AG10803 (cell line): ENCODE measurements around the gene TEC.

Source experiments
- DNase-seq: peaks from one replicate; pipeline ENCODE4 v3.0.0; 2010; ENCODE audit warnings: low read depth
- H3K4me3 ChIP-seq: 2 replicates; pipeline ENCODE4 v1.5.1; 2011; ENCODE audit warnings: mild to moderate bottlenecking, low read length, control low read depth
- CTCF ChIP-seq: conservative IDR thresholded peaks from 2 replicates; pipeline ENCODE4 v1.5.1; 2011; ENCODE audit warnings: mild to moderate bottlenecking, low read length, control low read depth, inconsistent platforms

The TEC gene

GRCh38 chr4:48255072-48255958 lies 14.3 kb downstream of the TEC start:
- DNase-seq = no peak
- TF ChIP-seq CTCF = no peak

GRCh38 chr4:48254381-48255071 lies 15.1 kb downstream of the TEC start:
- H3K4me3 ChIP-seq = no peak overlapping the region
- no peak for TF ChIP-seq CTCF
- peak; percentile 42 for DNase-seq

More at GRCh38 chr4:48255072-48255958, 14.3 kb downstream of the TEC start:
- no peak overlapping the region for H3K4me3 ChIP-seq

- H3K4me3 ChIP-seq = no peak overlapping the region
- no peak for TF ChIP-seq CTCF
- no peak for DNase-seq
Measured at GRCh38 chr4:48252313-48252712, 17.3 kb downstream of the TEC start.

GRCh38 chr4:48250980-48251379 lies 18.7 kb downstream of the TEC start:
- no peak for DNase-seq
- H3K4me3 ChIP-seq = no peak overlapping the region
- TF ChIP-seq CTCF = no peak

- H3K4me3 ChIP-seq = no peak overlapping the region
- no peak for TF ChIP-seq CTCF
- DNase-seq = no peak
Measured at GRCh38 chr4:48250343-48250742, 19.3 kb downstream of the TEC start.

- no peak for DNase-seq
- no peak overlapping the region for H3K4me3 ChIP-seq
- no peak for TF ChIP-seq CTCF
Measured at GRCh38 chr4:48249378-48249777, 20.3 kb downstream of the TEC start.

GRCh38 chr4:48248559-48248953 lies 21.1 kb downstream of the TEC start:
- no peak for DNase-seq
- no peak overlapping the region for H3K4me3 ChIP-seq
- no peak for TF ChIP-seq CTCF
